Fibroblast of skin of right quadriceps (primary cell): ENCODE data around the gene FGD1.

Source experiments
- DNase-seq: peaks from one replicate; pipeline ENCODE4 v3.0.0-alpha.2; 2013

FGD1 gene

GRCh38 chrX:54470054-54470760 lies 25.8 kb downstream of the FGD1 start:
- DNase-seq: no peak

GRCh38 chrX:54452920-54453319 lies 43.1 kb downstream of the FGD1 start:
- DNase-seq: peak; percentile 26

- no peak for DNase-seq
Observed at GRCh38 chrX:54449929-54450328, 46.1 kb downstream of the FGD1 start.

GRCh38 chrX:54447461-54447860 lies 48.6 kb downstream of the FGD1 start:
- DNase-seq: peak; percentile 1

- DNase-seq: no peak
Observed at GRCh38 chrX:54446084-54446483, 50.0 kb downstream of the FGD1 start.

GRCh38 chrX:54444752-54445151 lies 51.3 kb downstream of the FGD1 start:
- no peak for DNase-seq

- DNase-seq: no peak
Observed at GRCh38 chrX:54442790-54443189, 53.2 kb downstream of the FGD1 start.

- DNase-seq: peak; percentile 84
Observed at GRCh38 chrX:54439960-54440871, 55.8 kb downstream of the FGD1 start, which contains the start of gene TSR2. TSR2 (plus strand) TSS chrX:54440404; CDS start chrX:54440422, 18 bp downstream.

GRCh38 chrX:54435121-54435520 lies 60.9 kb downstream of the FGD1 start:
- DNase-seq: no peak

- DNase-seq: no peak
Observed at GRCh38 chrX:54430519-54430918, 65.5 kb downstream of the FGD1 start.

- no peak for DNase-seq
Observed at GRCh38 chrX:54427837-54428424, 68.1 kb downstream of the FGD1 start.

- peak; percentile 1 for DNase-seq
Observed at GRCh38 chrX:54423161-54423888, 72.7 kb downstream of the FGD1 start.

- DNase-seq: no peak
Observed at GRCh38 chrX:54422168-54422567, 73.9 kb downstream of the FGD1 start.

- DNase-seq: no peak
Observed at GRCh38 chrX:54419559-54420302, 76.3 kb downstream of the FGD1 start.

- no peak for DNase-seq
Observed at GRCh38 chrX:54416965-54417364, 79.1 kb downstream of the FGD1 start.

- no peak for DNase-seq
Observed at GRCh38 chrX:54415534-54416350, 80.3 kb downstream of the FGD1 start.

GRCh38 chrX:54413753-54414152 lies 82.3 kb downstream of the FGD1 start:
- peak; percentile 23 for DNase-seq

GRCh38 chrX:54411732-54412131 lies 84.3 kb downstream of the FGD1 start:
- DNase-seq: no peak

GRCh38 chrX:54407266-54407665 lies 88.8 kb downstream of the FGD1 start:
- DNase-seq: no peak

GRCh38 chrX:54397113-54397512 lies 98.9 kb downstream of the FGD1 start:
- no peak for DNase-seq
